Cerebellar cortex (tissue), 1 donor: Measurements from ENCODE around the gene RIMBP2.

ENCODE experiments used
- DNase-seq: peaks from one replicate; pipeline ENCODE4 v3.0.0-alpha.2; 2015; ENCODE audit warnings: low spot score

The RIMBP2 gene

GRCh38 chr12:130680451-130680990 lies 35.6 kb downstream of the RIMBP2 start:
- no peak for DNase-seq

- DNase-seq = no peak
These were observed 38.0 kb downstream of the RIMBP2 start for GRCh38 chr12:130677957-130678558.

- no peak for DNase-seq
These were observed 40.3 kb downstream of the RIMBP2 start for GRCh38 chr12:130675791-130676190.

- no peak for DNase-seq
These were observed 41.0 kb downstream of the RIMBP2 start for GRCh38 chr12:130675121-130675520.

GRCh38 chr12:130674676-130675075 lies 41.4 kb downstream of the RIMBP2 start:
- DNase-seq = no peak

GRCh38 chr12:130673036-130673705 lies 42.9 kb downstream of the RIMBP2 start:
- no peak for DNase-seq

GRCh38 chr12:130672089-130672820 lies 43.8 kb downstream of the RIMBP2 start:
- DNase-seq = no peak

- DNase-seq = no peak
These were observed 44.5 kb downstream of the RIMBP2 start for GRCh38 chr12:130671556-130671955.

- no peak for DNase-seq
These were observed 46.3 kb downstream of the RIMBP2 start for GRCh38 chr12:130669797-130670196.

GRCh38 chr12:130669205-130669557 lies 46.9 kb downstream of the RIMBP2 start:
- no peak for DNase-seq

- DNase-seq = no peak
These were observed 47.6 kb downstream of the RIMBP2 start for GRCh38 chr12:130668286-130669204.

- no peak for DNase-seq
These were observed 48.6 kb downstream of the RIMBP2 start for GRCh38 chr12:130667421-130667960.

- DNase-seq = no peak
These were observed 49.5 kb downstream of the RIMBP2 start for GRCh38 chr12:130666645-130667044.

GRCh38 chr12:130665753-130666152 lies 50.3 kb downstream of the RIMBP2 start:
- no peak for DNase-seq

GRCh38 chr12:130664772-130665171 lies 51.3 kb downstream of the RIMBP2 start:
- DNase-seq = no peak

GRCh38 chr12:130664252-130664651 lies 51.8 kb downstream of the RIMBP2 start:
- DNase-seq = no peak

GRCh38 chr12:130663514-130663913 lies 52.6 kb downstream of the RIMBP2 start:
- DNase-seq = no peak

- no peak for DNase-seq
These were observed 54.4 kb downstream of the RIMBP2 start for GRCh38 chr12:130661486-130662255.

GRCh38 chr12:130661059-130661458 lies 55.0 kb downstream of the RIMBP2 start:
- DNase-seq = no peak

- DNase-seq = no peak
These were observed 57.8 kb downstream of the RIMBP2 start for GRCh38 chr12:130658145-130658911.
